CD4-positive, alpha-beta T cell (primary cell): ENCODE measurements around the gene MVD. TPM values are rescaled to one million over a fixed set of nuclear protein-coding genes. Genes with fewer than 3 reads are reported as not detected.

ENCODE experiments used
- ATAC-seq: fragments of 200-7000 bp; cut with Tn5 transposase; one replicate; pipeline ENCODE4 v1.10.0; 2022; ENCODE audit warnings: mild to moderate bottlenecking; ENCODE audit not compliant: poor library complexity
- CTCF ChIA-PET: fragments of 350-600 bp; sonication (Branson Sonifier 250); formaldehyde crosslinking; loops from one replicate; lab custom pipeline; 2021; ENCODE audit warnings: antibody characterized with exemption, inconsistent platforms; lab: Charles Lee
- POLR2A ChIA-PET: fragments of 350-600 bp; sonication (Branson Sonifier 250); formaldehyde crosslinking; loops from one replicate; lab custom pipeline; 2021; ENCODE audit warnings: antibody characterized with exemption, inconsistent platforms; lab: Charles Lee
- DNase-seq, 14 experiments: peaks; one replicate each; pipeline ENCODE4 v3.0.0-alpha.2; 2013 to 2020; ENCODE audit warnings: mixed read lengths in 2 of 14
- H3K27ac ChIP-seq, 2 donors: one replicate each; pipeline versions ENCODE4 v1.5.1 to v1.7.0; 2013; ENCODE audit warnings: low read length in 2 of 2, low read depth in 1 of 2, mild to moderate bottlenecking in 1 of 2
- H3K27me3 ChIP-seq, 2 experiments: 1 replicate in 1 of 2; 2 replicates in 1 of 2; pipeline versions ENCODE4 v1.6.1 to v1.7.0; 2013; ENCODE audit warnings: low read length in 2 of 2, control low read depth in 1 of 2, mild to moderate bottlenecking in 1 of 2, moderate library complexity in 1 of 2; ENCODE audit not compliant: insufficient read depth in 2 of 2, control insufficient read depth in 1 of 2
- H3K36me3 ChIP-seq: one replicate; pipeline ENCODE4 v1.6.1; 2013; ENCODE audit warnings: low read length, control low read depth; ENCODE audit not compliant: insufficient read depth
- H3K4me1 ChIP-seq: one replicate; pipeline ENCODE4 v1.6.1; 2013; ENCODE audit warnings: low read length, control low read depth; ENCODE audit not compliant: insufficient read depth
- H3K4me3 ChIP-seq: one replicate; pipeline ENCODE4 v1.5.1; 2013; ENCODE audit warnings: mild to moderate bottlenecking, low read length, moderate library complexity
- H3K9me3 ChIP-seq, 2 experiments: 1 replicate in 1 of 2; 2 replicates in 1 of 2; pipeline versions ENCODE4 v1.6.1 to v1.7.0; 2013; ENCODE audit warnings: low read length in 2 of 2, mild to moderate bottlenecking in 2 of 2, control low read depth in 1 of 2, moderate library complexity in 1 of 2; ENCODE audit not compliant: control insufficient read depth in 1 of 2, insufficient read depth in 1 of 2
- H3K27ac Mint-ChIP-seq: one replicate; pipeline ENCODE4 v1.8.0; 2020; ENCODE audit warnings: mixed read lengths
- H3K27me3 Mint-ChIP-seq: one replicate; pipeline ENCODE4 v1.8.0; 2021; ENCODE audit warnings: mixed read lengths
- H3K36me3 Mint-ChIP-seq: one replicate; pipeline ENCODE4 v1.8.0; 2021; ENCODE audit warnings: low read depth, mixed read lengths
- H3K4me1 Mint-ChIP-seq: one replicate; pipeline ENCODE4 v1.8.0; 2021; ENCODE audit warnings: low read depth, mixed read lengths
- H3K4me3 Mint-ChIP-seq: one replicate; pipeline ENCODE4 v1.8.0; 2020; ENCODE audit warnings: mild to moderate bottlenecking, mixed read lengths
- H3K9me3 Mint-ChIP-seq: one replicate; pipeline ENCODE4 v1.8.0; 2020; ENCODE audit warnings: mixed read lengths
- CTCF ChIP-seq: fragments of 200-600 bp; IDR thresholded peaks from one replicate; pipeline ENCODE4 v1.8.0; 2022; ENCODE audit warnings: antibody characterized with exemption, mild to moderate bottlenecking
- intact Hi-C, 2 experiments: fragments of 100-400 bp; cut with DNase I in 1 of 2; cut with micrococcal nuclease in 1 of 2; formaldehyde crosslinking; loops; one replicate each; pipeline versions ENCODE4 v1.15.1 to v1.9.0; 2023 to 2025; cut with DNase I, micrococcal nuclease
- total RNA-seq, 174 experiments: library from RNA in 2 of 174; stranded (reverse) in 2 of 174; gene quantifications; one replicate each; pipeline ENCODE4 v1.2.3 and lab custom pipeline; 2021 to 2026

Gene MVD
- total RNA-seq, 2 experiments from 2014 or later, result 74.2 to 76.9 TPM

GRCh38 chr16:88635671-88636319, 27.1 kb downstream of the MVD start:
- DNase-seq (no peak), ATAC-seq (no peak)
- H3K27ac Mint-ChIP-seq, result no peak overlapping the region
- H3K4me3 ChIP-seq, result no peak overlapping the region
- ChIA-PET CTCF (no interaction called here), POLR2A (interaction anchor here (1.2 to 1.9 kb wide), 2 partner anchors 16 to 65 kb away, joined by 4 to 7 read pairs; no protein-coding TSS in a partner anchor)
- H3K4me1 ChIP-seq, result peaks cover 78% of the 10 kb centered on the region
- intact Hi-C loops, result loop anchor here (2.0 to 10.0 kb wide), 4 partner anchors 15 to 51 kb away; partner anchors contain the start of gene CYBA (in 1 of the 2)
- peaks cover 10% of the 10 kb centered on the region for H3K36me3 ChIP-seq
- H3K27ac ChIP-seq, result no peak overlapping the region
- no peak for TF ChIP-seq CTCF
- peaks cover 36% of the 10 kb centered on the region for H3K4me1 Mint-ChIP-seq
- no peaks in the 10 kb centered on the region for H3K9me3 Mint-ChIP-seq
- peaks cover 0 to 26% of the 10 kb centered on the region in 2 experiments for H3K9me3 ChIP-seq
- peaks cover 19% of the 10 kb centered on the region for H3K36me3 Mint-ChIP-seq
- peak overlapping the region; percentile 83 for H3K4me3 Mint-ChIP-seq
- peaks cover 13 to 19% of the 10 kb centered on the region in 2 experiments for H3K27me3 ChIP-seq
- H3K27me3 Mint-ChIP-seq, result peaks cover 25% of the 10 kb centered on the region

- peaks cover 17% of the 10 kb centered on the region for H3K36me3 ChIP-seq
- no peak for TF ChIP-seq CTCF
- peaks cover 71% of the 10 kb centered on the region for H3K4me1 ChIP-seq
- POLR2A ChIA-PET, result interaction anchor here (1.9 kb wide), 1 partner anchor 66 kb away, joined by 7 read pairs; no protein-coding TSS in a partner anchor
- Mint-ChIP-seq H3K9me3 (no peaks in the 10 kb centered on the region), H3K27me3 (peaks cover 21% of the 10 kb centered on the region), H3K4me1 (peaks cover 31% of the 10 kb centered on the region), H3K27ac (peak overlapping the region; percentile 36), H3K4me3 (peak overlapping the region; percentile 75), H3K36me3 (peaks cover 20% of the 10 kb centered on the region)
- intact Hi-C loops, result loop anchor here (2.0 to 10.0 kb wide), 4 partner anchors 14 to 67 kb away; no protein-coding TSS in a partner anchor
- peak overlapping the region; percentile 63 for H3K4me3 ChIP-seq
- peaks cover 13 to 19% of the 10 kb centered on the region in 2 experiments for H3K27me3 ChIP-seq
- no peak for DNase-seq
- CTCF ChIA-PET, result no interaction called here
- ATAC-seq, result no peak
- peaks cover 0 to 22% of the 10 kb centered on the region in 2 experiments for H3K9me3 ChIP-seq
- no peak overlapping the region for H3K27ac ChIP-seq
These were observed 27.8 kb downstream of the MVD start for GRCh38 chr16:88634994-88635670.

- H3K36me3 ChIP-seq, result peaks cover 25% of the 10 kb centered on the region
- DNase-seq (peak in 11 of 14 experiments; percentile 33 to 79 (median 55)), ATAC-seq (peak; percentile 45)
- H3K27ac ChIP-seq, result peak overlapping the region; percentile 35 to 49
- peaks cover 7 to 14% of the 10 kb centered on the region in 2 experiments for H3K27me3 ChIP-seq
- peaks cover 0 to 22% of the 10 kb centered on the region in 2 experiments for H3K9me3 ChIP-seq
- CTCF ChIA-PET, result interaction anchor here (1.4 kb wide), 1 partner anchor 14 kb away, joined by 8 read pairs; no protein-coding TSS in a partner anchor
- POLR2A ChIA-PET, result interaction anchor here (1.0 to 3.4 kb wide), 3 partner anchors 14 to 64 kb away, joined by 3 to 15 read pairs (median 8); partner anchors contain the start of genes MVD and ZC3H18
- Mint-ChIP-seq H3K36me3 (peaks cover 25% of the 10 kb centered on the region), H3K9me3 (no peaks in the 10 kb centered on the region), H3K27ac (peak overlapping the region; percentile 58), H3K27me3 (peaks cover 18% of the 10 kb centered on the region), H3K4me3 (peak overlapping the region; percentile 80), H3K4me1 (peaks cover 28% of the 10 kb centered on the region)
- H3K4me3 ChIP-seq, result peak overlapping the region; percentile 63
- no peak for TF ChIP-seq CTCF
- peaks cover 64% of the 10 kb centered on the region for H3K4me1 ChIP-seq
- intact Hi-C loops, result loop anchor here in 1 of 2 experiments (2.0 to 10.0 kb wide), 3 partner anchors 14 to 68 kb away; no protein-coding TSS in a partner anchor
These were observed 28.5 kb downstream of the MVD start for GRCh38 chr16:88634141-88634993.
